HepG2 (cell line): Measurements from ENCODE around the gene B4GALT7. TPM values are rescaled to one million over a fixed set of nuclear protein-coding genes. Genes with fewer than 3 reads are reported as not detected.

Experiments used
- CEBPG ChIP-seq: IDR thresholded peaks from 2 replicates; pipeline ENCODE4 v1.6.1; 2016
- IKZF4 ChIP-seq: sonication (generic); formaldehyde crosslinking; IDR thresholded peaks from 2 replicates; pipeline ENCODE4 v1.5.1; 2020; ENCODE audit warnings: borderline replicate concordance, mild to moderate bottlenecking, low read depth, missing genetic modification reagents; ENCODE audit errors: not compliant biosample characterization
- POGZ ChIP-seq: sonication (generic); formaldehyde crosslinking; IDR thresholded peaks from 2 replicates; pipeline ENCODE4 v1.4.0; 2020; ENCODE audit warnings: mild to moderate bottlenecking, missing genetic modification reagents
- ZNF761 ChIP-seq: sonication (generic); formaldehyde crosslinking; conservative IDR thresholded peaks from 2 replicates; pipeline ENCODE4 v1.4.0; 2020; ENCODE audit warnings: mild to moderate bottlenecking, missing genetic modification reagents
- polyA plus RNA-seq, 8 experiments: library from polyadenylated mRNA; depleted of rRNA in 3 of 8; stranded (reverse) in 7 of 8; unstranded in 1 of 8; fragments of >200 nt; fragmentation: Illumina TruSeq in 4 of 8; extraction: Trizol in 4 of 8; gene quantifications; 2 replicates each; pipeline versions ENCODE4 v1.2.1 to v1.2.3, GENCODE V29; 2011 to 2016; ENCODE audit warnings: low read depth in 4 of 8, missing spikeins in 1 of 8, mixed read lengths in 1 of 8; ENCODE audit not compliant: insufficient read depth in 1 of 8
- total RNA-seq, 5 experiments: library from RNA; depleted of rRNA; stranded (reverse); fragments of >200 nt; fragmentation: Illumina TruSeq; extraction: Trizol; gene quantifications; 2 replicates each; pipeline ENCODE4 v1.2.3, GENCODE V29; 2016; ENCODE audit warnings: low read depth in 1 of 5
- TF ChIP-seq, protein P1 (sequence below): sonication (generic); formaldehyde crosslinking; IDR thresholded peaks from 2 replicates; pipeline ENCODE4 v1.8.1; 2023; ENCODE audit warnings: missing genetic modification reagents, mild to moderate bottlenecking, borderline replicate concordance
- TF ChIP-seq, protein P2 (sequence below): sonication (generic); formaldehyde crosslinking; IDR thresholded peaks from 2 replicates; pipeline ENCODE4 v1.4.0; 2020; ENCODE audit warnings: missing genetic modification reagents
- TF ChIP-seq, protein P3 (sequence below): sonication (generic); formaldehyde crosslinking; conservative IDR thresholded peaks from 2 replicates; pipeline ENCODE4 v1.4.0; 2020; ENCODE audit warnings: missing genetic modification reagents
- TF ChIP-seq, protein P4 (sequence below): sonication (generic); formaldehyde crosslinking; IDR thresholded peaks from 2 replicates; pipeline ENCODE4 v1.4.0; 2020; ENCODE audit warnings: mild to moderate bottlenecking, missing genetic modification reagents
- TF ChIP-seq, protein P5 (sequence below): sonication (generic); formaldehyde crosslinking; IDR thresholded peaks from 2 replicates; pipeline ENCODE4 v1.9.0; 2021; ENCODE audit warnings: missing genetic modification reagents, borderline replicate concordance
- TF ChIP-seq, protein P6 (sequence below): sonication (generic); formaldehyde crosslinking; conservative IDR thresholded peaks from 2 replicates; pipeline ENCODE4 v1.8.1; 2023; ENCODE audit warnings: missing genetic modification reagents
- TF ChIP-seq, protein P7 (sequence below): sonication (generic); formaldehyde crosslinking; IDR thresholded peaks from 2 replicates; pipeline ENCODE4 v1.5.1; 2020; ENCODE audit warnings: mild to moderate bottlenecking, missing genetic modification reagents, moderate library complexity

Gene B4GALT7
- total and polyA plus RNA-seq, 2 of the 13 experiments (the other 11 are each of a cell fraction or from before 2014, with no cell fraction given), result 16.4 to 20.5 TPM

DNA sequence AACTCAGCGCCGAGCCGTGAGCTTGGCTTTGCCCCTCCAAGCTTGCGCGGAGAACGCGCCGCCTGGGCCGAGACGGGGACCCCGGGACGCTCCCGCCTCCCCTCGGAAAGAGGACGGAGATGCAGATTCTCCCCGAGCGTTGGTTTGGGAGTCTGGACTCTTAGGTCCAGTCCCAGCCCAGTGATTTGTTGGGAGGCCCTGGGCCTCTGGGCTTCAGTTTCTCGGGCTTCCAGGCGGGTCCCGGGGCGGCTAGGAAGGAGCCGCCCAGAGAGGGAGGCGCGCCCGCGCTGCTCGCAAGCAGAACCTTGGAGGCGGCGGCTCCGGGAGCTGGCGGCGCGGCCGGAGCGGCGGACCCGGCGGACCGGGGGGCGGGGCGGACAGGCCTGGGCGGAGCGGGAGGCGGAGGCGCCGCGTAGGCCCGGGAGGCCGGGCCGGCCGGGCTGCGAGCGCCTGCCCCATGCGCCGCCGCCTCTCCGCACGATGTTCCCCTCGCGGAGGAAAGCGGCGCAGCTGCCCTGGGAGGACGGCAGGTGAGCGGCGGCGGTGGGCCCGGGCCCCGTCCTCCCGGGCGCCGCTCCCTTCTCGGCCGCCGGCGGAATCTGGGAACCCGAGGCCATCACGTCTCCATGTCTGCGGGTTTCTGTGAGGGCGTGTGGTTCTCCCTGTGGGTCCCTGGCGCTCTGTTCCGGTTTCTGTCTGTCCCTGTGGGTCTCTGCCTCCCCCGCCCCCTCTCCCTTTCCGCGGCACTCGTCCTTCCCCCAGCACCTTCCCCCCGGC lies at the start of gene B4GALT7 (continued):
- TF ChIP-seq POGZ (CRISPR knock-in tag) (peak; percentile 39; the same call in 1 of the 2 replicates), CEBPG (CRISPR knock-in tag) (no peak), IKZF4 (peak; percentile 83), ZNF761 (CRISPR knock-in tag) (peak; percentile 49; the same call in 1 of the 2 replicates)
- TF ChIP-seq, protein P1, sequence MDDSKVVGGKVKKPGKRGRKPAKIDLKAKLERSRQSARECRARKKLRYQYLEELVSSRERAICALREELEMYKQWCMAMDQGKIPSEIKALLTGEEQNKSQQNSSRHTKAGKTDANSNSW (CRISPR knock-in tag), result 0 out of 2 replicates have a peak, but pooled peaks have one; percentile 67
- TF ChIP-seq, protein P2, sequence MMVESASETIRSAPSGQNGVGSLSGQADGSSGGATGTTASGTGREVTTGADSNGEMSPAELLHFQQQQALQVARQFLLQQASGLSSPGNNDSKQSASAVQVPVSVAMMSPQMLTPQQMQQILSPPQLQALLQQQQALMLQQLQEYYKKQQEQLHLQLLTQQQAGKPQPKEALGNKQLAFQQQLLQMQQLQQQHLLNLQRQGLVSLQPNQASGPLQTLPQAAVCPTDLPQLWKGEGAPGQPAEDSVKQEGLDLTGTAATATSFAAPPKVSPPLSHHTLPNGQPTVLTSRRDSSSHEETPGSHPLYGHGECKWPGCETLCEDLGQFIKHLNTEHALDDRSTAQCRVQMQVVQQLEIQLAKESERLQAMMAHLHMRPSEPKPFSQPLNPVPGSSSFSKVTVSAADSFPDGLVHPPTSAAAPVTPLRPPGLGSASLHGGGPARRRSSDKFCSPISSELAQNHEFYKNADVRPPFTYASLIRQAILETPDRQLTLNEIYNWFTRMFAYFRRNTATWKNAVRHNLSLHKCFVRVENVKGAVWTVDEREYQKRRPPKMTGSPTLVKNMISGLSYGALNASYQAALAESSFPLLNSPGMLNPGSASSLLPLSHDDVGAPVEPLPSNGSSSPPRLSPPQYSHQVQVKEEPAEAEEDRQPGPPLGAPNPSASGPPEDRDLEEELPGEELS (CRISPR knock-in tag), result no peak
- TF ChIP-seq, protein P3, sequence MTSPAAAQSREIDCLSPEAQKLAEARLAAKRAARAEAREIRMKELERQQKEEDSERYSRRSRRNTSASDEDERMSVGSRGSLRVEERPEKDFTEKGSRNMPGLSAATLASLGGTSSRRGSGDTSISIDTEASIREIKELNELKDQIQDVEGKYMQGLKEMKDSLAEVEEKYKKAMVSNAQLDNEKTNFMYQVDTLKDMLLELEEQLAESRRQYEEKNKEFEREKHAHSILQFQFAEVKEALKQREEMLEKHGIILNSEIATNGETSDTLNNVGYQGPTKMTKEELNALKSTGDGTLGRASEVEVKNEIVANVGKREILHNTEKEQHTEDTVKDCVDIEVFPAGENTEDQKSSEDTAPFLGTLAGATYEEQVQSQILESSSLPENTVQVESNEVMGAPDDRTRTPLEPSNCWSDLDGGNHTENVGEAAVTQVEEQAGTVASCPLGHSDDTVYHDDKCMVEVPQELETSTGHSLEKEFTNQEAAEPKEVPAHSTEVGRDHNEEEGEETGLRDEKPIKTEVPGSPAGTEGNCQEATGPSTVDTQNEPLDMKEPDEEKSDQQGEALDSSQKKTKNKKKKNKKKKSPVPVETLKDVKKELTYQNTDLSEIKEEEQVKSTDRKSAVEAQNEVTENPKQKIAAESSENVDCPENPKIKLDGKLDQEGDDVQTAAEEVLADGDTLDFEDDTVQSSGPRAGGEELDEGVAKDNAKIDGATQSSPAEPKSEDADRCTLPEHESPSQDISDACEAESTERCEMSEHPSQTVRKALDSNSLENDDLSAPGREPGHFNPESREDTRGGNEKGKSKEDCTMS (CRISPR knock-in tag), result no peak
- TF ChIP-seq, protein P4, sequence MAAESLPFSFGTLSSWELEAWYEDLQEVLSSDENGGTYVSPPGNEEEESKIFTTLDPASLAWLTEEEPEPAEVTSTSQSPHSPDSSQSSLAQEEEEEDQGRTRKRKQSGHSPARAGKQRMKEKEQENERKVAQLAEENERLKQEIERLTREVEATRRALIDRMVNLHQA (CRISPR knock-in tag), result no peak
- TF ChIP-seq, protein P5, sequence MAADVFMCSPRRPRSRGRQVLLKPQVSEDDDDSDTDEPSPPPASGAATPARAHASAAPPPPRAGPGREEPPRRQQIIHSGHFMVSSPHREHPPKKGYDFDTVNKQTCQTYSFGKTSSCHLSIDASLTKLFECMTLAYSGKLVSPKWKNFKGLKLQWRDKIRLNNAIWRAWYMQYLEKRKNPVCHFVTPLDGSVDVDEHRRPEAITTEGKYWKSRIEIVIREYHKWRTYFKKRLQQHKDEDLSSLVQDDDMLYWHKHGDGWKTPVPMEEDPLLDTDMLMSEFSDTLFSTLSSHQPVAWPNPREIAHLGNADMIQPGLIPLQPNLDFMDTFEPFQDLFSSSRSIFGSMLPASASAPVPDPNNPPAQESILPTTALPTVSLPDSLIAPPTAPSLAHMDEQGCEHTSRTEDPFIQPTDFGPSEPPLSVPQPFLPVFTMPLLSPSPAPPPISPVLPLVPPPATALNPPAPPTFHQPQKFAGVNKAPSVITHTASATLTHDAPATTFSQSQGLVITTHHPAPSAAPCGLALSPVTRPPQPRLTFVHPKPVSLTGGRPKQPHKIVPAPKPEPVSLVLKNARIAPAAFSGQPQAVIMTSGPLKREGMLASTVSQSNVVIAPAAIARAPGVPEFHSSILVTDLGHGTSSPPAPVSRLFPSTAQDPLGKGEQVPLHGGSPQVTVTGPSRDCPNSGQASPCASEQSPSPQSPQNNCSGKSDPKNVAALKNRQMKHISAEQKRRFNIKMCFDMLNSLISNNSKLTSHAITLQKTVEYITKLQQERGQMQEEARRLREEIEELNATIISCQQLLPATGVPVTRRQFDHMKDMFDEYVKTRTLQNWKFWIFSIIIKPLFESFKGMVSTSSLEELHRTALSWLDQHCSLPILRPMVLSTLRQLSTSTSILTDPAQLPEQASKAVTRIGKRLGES (CRISPR knock-in tag), result no peak
- TF ChIP-seq, protein P6, sequence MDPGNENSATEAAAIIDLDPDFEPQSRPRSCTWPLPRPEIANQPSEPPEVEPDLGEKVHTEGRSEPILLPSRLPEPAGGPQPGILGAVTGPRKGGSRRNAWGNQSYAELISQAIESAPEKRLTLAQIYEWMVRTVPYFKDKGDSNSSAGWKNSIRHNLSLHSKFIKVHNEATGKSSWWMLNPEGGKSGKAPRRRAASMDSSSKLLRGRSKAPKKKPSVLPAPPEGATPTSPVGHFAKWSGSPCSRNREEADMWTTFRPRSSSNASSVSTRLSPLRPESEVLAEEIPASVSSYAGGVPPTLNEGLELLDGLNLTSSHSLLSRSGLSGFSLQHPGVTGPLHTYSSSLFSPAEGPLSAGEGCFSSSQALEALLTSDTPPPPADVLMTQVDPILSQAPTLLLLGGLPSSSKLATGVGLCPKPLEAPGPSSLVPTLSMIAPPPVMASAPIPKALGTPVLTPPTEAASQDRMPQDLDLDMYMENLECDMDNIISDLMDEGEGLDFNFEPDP (CRISPR knock-in tag), result no peak
- TF ChIP-seq, protein P7, sequence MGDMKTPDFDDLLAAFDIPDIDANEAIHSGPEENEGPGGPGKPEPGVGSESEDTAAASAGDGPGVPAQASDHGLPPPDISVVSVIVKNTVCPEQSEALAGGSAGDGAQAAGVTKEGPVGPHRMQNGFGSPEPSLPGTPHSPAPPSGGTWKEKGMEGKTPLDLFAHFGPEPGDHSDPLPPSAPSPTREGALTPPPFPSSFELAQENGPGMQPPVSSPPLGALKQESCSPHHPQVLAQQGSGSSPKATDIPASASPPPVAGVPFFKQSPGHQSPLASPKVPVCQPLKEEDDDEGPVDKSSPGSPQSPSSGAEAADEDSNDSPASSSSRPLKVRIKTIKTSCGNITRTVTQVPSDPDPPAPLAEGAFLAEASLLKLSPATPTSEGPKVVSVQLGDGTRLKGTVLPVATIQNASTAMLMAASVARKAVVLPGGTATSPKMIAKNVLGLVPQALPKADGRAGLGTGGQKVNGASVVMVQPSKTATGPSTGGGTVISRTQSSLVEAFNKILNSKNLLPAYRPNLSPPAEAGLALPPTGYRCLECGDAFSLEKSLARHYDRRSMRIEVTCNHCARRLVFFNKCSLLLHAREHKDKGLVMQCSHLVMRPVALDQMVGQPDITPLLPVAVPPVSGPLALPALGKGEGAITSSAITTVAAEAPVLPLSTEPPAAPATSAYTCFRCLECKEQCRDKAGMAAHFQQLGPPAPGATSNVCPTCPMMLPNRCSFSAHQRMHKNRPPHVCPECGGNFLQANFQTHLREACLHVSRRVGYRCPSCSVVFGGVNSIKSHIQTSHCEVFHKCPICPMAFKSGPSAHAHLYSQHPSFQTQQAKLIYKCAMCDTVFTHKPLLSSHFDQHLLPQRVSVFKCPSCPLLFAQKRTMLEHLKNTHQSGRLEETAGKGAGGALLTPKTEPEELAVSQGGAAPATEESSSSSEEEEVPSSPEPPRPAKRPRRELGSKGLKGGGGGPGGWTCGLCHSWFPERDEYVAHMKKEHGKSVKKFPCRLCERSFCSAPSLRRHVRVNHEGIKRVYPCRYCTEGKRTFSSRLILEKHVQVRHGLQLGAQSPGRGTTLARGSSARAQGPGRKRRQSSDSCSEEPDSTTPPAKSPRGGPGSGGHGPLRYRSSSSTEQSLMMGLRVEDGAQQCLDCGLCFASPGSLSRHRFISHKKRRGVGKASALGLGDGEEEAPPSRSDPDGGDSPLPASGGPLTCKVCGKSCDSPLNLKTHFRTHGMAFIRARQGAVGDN (CRISPR knock-in tag), result peak; percentile 77; the same call in 1 of the 2 replicates
